Ishikawa (cell line): ENCODE data around the gene TTC16.

Experiments
- CEBPB ChIP-seq: IDR thresholded peaks from 2 replicates; pipeline ENCODE4 v1.6.1; 2012
- CREB1 ChIP-seq: IDR thresholded peaks from 2 replicates; pipeline ENCODE4 v1.6.1; 2012; ENCODE audit warnings: low read depth
- EP300 ChIP-seq: IDR thresholded peaks from 2 replicates; pipeline ENCODE4 v1.6.1; 2012; ENCODE audit warnings: borderline replicate concordance
- FOXM1 ChIP-seq: IDR thresholded peaks from 2 replicates; pipeline ENCODE4 v1.6.1; 2012; ENCODE audit warnings: low read depth, borderline replicate concordance
- NFIC ChIP-seq: IDR thresholded peaks from 2 replicates; pipeline ENCODE4 v1.6.1; 2012
- RAD21 ChIP-seq: IDR thresholded peaks from 2 replicates; pipeline ENCODE4 v1.6.1; 2012; ENCODE audit warnings: low read depth
- TAF1 ChIP-seq: IDR thresholded peaks from 2 replicates; pipeline ENCODE4 v1.6.1; 2012; ENCODE audit warnings: low read depth, mild to moderate bottlenecking
- TCF12 ChIP-seq: IDR thresholded peaks from 2 replicates; pipeline ENCODE4 v1.6.1; 2012; ENCODE audit warnings: low read depth
- TEAD4 ChIP-seq: IDR thresholded peaks from 2 replicates; pipeline ENCODE4 v1.6.1; 2012
- USF1 ChIP-seq: IDR thresholded peaks from 2 replicates; pipeline ENCODE4 v1.6.1; 2012
- YY1 ChIP-seq: IDR thresholded peaks from 2 replicates; pipeline ENCODE4 v1.6.1; 2012; ENCODE audit warnings: low read depth
- ZBTB7A ChIP-seq: IDR thresholded peaks from 2 replicates; pipeline ENCODE4 v1.6.1; 2012; ENCODE audit warnings: low read depth
- TF ChIP-seq, protein P1 (sequence below): IDR thresholded peaks from 2 replicates; pipeline ENCODE4 v1.6.1; 2012
- TF ChIP-seq, protein P2 (sequence below): IDR thresholded peaks from 2 replicates; pipeline ENCODE4 v1.6.1; 2012; ENCODE audit warnings: low read depth, mild to moderate bottlenecking

- TF ChIP-seq, protein P1, sequence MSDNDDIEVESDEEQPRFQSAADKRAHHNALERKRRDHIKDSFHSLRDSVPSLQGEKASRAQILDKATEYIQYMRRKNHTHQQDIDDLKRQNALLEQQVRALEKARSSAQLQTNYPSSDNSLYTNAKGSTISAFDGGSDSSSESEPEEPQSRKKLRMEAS: no peak
- no peak for TF ChIP-seq EP300
- TF ChIP-seq RAD21: no peak
- TF ChIP-seq USF1: no peak
- TF ChIP-seq, protein P2, sequence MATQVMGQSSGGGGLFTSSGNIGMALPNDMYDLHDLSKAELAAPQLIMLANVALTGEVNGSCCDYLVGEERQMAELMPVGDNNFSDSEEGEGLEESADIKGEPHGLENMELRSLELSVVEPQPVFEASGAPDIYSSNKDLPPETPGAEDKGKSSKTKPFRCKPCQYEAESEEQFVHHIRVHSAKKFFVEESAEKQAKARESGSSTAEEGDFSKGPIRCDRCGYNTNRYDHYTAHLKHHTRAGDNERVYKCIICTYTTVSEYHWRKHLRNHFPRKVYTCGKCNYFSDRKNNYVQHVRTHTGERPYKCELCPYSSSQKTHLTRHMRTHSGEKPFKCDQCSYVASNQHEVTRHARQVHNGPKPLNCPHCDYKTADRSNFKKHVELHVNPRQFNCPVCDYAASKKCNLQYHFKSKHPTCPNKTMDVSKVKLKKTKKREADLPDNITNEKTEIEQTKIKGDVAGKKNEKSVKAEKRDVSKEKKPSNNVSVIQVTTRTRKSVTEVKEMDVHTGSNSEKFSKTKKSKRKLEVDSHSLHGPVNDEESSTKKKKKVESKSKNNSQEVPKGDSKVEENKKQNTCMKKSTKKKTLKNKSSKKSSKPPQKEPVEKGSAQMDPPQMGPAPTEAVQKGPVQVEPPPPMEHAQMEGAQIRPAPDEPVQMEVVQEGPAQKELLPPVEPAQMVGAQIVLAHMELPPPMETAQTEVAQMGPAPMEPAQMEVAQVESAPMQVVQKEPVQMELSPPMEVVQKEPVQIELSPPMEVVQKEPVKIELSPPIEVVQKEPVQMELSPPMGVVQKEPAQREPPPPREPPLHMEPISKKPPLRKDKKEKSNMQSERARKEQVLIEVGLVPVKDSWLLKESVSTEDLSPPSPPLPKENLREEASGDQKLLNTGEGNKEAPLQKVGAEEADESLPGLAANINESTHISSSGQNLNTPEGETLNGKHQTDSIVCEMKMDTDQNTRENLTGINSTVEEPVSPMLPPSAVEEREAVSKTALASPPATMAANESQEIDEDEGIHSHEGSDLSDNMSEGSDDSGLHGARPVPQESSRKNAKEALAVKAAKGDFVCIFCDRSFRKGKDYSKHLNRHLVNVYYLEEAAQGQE: no peak
- TF ChIP-seq FOXM1: no peak
- TF ChIP-seq TAF1: no peak
- TF ChIP-seq YY1: no peak
- TF ChIP-seq CREB1: no peak
- no peak for TF ChIP-seq ZBTB7A
- no peak for TF ChIP-seq CEBPB
- no peak for TF ChIP-seq TCF12
- no peak for TF ChIP-seq TEAD4
- TF ChIP-seq NFIC: no peak
These were observed 1.7 kb upstream of the TTC16 start for GRCh38 chr9:127714020-127714750.
